NCI-H128 (cell line): ENCODE results near the gene PTCH2.
"Not testable (repeated sequence)": the region's sequence is repeated elsewhere in the genome, so short reads cannot be mapped to it uniquely, and the experiment has no call there.

ENCODE experiments used
- DNase-seq: peaks from one replicate; lab custom pipeline; 2025; ENCODE audit not compliant: unreplicated experiment; lab: John Stamatoyannopoulos, UW

Gene PTCH2

DNA sequence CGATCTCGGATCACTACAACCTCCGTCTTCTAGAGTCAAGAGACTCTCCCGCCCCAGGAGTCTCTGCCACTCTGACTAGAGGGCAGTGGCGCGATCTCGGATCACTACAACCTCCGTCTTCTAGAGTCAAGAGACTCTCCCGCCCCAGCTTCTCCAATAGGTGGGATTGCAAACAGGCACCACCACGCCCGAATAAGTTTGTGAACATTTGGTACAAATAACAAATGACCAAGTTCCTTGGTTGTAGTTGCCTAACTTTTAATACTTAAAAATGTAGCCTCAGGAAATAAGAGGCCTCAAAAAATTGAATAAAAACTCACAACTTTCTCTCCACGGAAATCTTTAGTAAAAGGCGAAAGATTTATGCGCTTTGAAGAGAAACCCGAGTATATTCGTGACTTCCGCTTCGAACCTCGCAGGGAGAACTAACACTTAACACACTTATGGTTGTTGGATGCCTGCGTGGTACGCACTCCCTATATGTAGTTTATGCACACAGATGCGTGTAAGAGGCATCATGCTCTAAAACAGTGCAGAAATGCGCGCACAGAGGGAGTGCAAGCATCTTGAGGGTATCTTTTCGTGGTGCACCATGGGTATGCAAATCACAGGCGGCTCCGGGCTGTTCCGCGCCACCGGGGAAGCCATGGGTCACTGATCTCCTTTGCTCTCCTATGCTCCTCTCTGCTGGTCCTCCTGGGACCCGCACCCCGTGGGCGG, 23.3 kb downstream of the PTCH2 start:
- no peak for DNase-seq

DNA sequence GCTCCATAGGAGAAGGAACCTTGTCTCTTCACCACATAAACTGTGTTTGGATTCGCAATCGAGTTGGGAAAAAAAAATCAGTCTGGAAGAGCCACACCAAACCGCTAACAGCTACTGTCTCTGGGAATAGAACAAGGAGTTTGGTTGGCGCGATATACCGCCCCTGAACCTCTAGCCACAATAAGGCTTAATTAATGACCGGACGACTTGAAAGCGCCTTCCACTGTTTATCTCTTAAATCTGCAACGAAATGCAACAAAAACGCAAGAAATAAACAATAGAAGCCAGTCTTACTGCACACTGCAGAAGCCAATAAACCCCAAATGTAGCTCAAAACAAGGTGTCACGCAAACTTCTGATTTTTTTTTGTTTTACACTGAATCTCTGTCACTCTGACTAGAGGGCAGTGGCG, 23.9 kb downstream of the PTCH2 start:
- no peak for DNase-seq

DNA sequence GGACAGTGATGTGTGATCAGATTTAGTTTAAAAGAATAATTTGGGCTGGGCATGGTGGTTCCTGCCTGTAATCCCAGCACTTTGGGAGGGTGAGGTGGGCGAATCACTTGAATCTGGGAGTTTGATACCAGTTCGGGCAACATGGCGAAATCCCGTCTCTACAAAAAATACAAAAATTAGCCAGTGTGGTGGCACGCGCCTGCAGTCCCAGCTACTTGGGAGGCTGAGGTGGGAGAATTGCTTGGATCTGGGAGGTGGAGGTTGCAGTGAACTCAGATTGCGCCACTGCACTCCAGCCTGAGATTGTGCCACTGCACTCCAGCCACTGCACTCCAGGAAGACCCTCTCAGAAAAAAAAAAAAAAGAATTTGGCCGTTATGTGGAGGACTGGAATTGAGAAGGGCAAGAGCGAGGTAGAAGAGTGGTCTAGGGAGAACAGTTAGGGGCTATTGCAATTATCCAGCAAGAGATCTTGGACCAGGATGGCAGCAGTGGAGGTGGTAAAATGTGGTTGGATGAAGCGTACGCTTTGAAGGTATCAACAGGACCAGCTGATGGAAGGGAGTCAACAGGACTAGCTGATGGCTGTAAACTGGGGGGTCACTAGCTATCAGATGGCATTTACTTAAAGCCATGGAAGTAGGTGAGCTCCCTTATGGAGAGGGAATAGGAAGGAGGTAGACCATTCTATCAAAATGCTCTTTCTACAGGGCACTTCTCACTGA, 25.1 kb downstream of the PTCH2 start:
- no peak for DNase-seq

DNA sequence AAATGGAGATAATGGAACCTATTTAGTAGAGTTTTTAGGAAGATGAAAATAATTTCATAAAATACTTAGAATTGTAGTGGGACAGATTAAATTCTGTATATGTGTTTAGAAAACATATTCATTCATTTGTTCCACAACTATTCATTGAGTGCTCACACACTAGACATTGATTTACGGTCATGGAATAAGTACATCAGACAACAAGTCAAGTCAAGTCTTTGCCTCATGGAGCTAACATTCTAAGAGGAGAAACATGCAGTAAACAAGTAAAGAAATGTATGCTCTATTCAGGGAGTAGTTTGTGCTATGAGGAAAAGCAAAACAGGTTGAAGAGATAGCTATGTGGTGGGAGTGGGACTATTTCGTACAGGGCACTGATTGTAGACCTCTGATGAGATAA, 25.7 kb downstream of the PTCH2 start:
- no peak for DNase-seq

DNA sequence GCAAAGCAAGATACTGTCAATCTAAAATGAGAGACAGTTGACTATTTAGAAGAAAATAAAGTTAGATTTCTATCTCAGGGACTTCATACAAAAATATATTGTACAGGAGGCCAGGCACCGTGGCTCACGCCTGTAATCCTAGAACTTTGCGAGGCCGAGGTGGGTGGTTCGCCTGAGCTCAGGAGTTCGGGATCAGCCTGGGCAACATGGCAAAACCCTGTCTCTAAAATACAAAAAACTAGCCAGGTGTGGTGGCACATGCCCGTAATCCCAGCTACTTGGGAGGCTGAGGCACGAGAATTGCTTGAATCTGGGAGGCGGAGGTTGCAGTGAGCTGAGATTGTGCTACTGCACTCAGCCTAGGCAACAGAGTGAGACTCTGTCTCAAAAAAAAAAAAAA, 27.1 kb downstream of the PTCH2 start:
- not testable (repeated sequence) for DNase-seq

DNA sequence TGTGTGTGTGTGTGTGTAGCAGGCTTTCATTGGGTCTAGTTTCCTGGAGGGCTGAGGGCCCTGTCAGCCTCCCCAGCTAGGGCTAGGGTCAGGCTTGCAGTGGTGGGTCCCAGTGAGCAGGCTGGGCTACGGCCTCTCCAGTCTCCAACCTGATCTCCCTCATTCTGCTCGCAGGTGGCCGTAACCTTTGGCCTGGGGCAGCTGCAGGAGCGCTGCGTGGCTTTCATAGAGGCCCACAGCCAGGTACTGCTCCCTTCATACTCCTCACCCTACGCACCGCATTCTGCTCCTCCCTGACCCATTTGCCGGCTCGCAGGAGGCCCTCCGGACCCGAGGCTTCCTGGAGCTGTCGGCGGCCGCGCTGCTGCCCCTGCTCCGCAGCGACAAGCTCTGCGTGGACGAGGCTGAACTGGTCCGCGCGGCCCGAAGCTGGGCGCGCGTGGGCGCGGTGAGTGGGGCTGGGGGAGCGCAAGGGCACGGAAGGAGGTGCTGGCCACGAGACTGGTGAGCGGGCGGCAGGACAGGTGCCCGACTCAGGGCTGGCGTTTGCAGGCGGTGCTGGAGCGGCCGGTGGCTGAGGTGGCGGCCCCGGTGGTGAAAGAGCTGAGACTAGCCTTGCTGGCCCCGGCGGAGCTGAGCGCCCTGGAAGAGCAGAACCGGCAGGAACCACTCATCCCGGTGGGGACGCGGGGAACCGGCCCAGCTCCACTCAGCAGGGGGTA, 30.1 kb downstream of the PTCH2 start:
- DNase-seq: no peak

DNA sequence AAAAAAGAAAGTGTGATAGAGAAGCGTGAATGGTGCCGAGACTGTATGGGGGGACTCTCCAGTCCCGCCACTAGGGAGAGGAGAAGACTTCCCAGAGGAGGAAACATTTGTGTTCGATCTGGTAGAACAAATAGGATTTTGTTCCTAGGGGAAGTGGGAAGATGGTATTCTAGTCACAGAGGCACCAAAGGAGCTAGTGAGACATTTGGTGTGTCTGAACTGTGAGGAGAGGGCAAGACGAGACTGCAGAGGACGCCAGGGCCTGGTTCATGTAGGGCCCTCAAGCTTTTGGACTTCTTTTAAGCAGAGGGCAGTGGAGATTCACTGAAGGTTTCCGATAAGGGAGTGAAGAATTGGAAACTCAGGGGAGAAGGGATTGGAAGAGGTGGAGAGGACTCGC, 31.8 kb downstream of the PTCH2 start:
- DNase-seq: no peak

DNA sequence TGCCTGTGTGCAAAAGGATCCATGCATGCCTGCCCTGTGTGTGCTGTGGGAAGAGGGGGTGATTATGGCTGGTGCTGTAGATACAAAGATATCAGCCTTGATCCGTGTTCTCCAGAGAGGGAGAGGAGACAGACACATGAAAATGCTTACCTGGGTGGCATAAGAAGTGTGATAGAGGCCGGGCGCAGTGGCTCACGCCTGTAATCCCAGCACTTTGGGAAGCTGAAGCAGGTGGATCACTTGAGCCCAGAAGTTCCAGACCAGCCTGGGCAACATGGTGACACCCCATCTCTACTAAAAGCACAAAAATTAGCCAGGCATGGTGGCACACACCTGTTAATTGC, 32.3 kb downstream of the PTCH2 start:
- not testable (repeated sequence) for DNase-seq

DNA sequence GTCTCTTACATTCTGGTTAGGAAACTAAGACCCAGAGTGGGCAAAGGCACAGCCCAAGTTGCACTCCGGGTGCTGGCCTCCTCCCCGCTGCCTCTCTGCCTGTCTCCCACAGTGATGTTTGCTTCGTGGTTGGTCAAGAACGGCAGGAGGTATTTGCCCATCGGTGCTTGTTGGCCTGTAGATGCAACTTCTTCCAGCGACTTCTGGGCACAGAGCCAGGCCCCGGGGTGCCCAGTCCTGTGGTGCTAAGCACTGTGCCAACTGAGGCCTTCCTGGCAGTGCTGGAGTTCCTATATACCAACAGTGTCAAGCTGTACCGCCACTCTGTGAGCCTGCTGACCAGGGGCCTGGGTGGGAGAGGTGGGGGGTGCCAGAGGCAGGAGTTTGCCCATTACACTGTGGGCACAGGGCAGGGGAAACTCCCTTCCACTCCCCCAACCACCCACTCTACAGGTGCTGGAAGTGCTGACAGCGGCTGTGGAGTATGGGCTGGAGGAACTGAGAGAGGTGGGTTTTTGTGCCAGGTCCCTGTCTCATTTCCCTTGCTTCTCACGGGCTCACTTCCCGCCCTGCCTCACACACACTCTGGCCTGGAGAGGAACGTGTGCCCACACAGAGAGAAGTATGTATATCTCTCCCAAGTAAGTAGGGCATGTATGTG, 32.8 kb downstream of the PTCH2 start:
- DNase-seq: no peak

DNA sequence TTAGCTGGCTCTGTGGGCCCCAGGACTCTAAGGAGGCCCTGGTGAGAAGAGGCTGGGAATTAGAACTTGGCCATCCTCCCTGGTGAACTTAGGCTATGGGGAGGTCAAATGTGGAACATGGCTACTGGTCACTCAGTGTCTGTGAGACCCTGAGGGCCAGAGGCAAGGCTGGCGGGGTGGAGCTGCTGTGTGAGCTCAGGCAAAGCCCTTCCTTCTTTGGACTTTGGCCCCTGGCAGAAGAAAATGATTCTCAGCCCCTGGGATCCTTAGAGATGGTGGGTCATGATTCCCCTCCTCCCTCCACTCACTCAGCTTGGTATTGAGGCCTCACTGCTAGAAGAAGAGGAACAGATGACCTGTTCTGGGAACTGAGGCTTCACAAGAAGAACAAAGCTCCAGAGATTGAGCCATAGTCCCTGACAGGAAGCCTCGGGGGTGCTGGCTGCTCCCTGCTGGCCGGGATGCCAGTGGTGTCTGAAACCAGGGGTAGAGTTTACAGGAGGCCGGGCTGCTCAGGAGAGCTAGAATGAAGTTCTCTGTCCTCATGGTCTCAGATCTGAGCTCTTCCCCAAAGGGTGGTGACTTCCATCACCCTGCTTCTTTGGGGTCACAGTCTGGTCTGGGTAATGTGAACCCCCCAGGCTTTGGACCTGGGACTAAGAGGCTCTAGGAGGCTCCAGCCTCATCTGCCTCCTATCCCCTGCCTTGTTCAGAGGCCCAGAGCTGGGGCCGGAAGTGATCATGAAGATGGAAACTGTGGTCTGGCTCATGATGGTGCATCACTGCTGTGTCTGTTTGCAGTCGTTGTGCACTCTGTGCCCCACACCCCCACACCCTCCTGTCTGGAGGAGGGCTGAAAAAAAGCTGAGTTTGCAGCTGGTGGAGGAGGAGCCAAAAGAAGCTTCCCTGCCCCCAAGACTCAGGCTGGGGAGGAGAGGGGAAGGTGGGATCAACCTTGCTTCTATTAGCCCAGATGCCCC, 33.8 kb downstream of the PTCH2 start:
- no peak for DNase-seq

DNA sequence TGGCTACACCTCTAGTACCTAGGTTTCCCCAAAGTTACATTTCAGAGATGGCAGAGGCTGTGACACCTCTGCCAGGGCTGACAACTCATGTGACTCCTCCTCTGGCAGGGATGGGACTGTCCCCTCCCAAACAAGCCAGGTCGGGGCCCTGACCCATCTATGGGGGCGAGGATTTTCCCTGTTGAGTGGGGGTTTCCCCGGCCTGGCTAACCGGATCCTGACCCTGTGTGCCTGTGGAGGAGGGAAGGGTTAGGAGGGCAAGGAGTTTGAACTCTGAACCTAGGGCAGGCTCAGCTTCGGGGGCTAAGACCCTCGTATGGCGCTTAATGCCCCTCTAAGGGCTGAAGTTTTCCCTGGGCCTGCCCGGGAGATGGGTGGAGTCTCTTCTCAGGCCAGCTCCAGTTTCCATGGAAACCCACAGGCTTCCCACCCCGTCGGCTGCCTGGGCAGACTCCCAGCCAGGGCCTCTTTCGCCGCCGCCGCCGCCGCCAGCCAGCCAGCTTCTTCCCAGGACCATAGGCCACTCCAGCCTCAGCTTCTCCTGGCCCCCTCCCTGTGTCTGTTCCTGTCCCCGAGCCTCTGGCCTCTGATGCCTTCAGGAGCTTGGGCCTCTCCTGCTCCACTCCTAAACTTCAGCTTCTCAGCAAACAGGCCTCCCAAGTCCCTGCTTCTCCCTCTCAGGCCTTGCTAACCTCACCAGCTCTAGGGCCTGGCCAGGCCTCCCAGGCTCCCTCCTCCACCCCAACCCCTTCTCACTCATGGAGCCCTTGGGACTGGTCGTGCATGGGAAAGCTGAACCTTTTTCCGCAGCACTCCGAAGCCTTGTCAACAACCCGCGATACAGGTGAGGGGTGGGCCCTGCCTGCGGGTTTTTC, 34.8 kb downstream of the PTCH2 start, which contains the start of gene BTBD19:
BTBD19 (plus strand) TSS at position 461 of the 875 bp plus-strand sequence; CDS start at position 759, 298 bp downstream.
- DNase-seq: no peak

DNA sequence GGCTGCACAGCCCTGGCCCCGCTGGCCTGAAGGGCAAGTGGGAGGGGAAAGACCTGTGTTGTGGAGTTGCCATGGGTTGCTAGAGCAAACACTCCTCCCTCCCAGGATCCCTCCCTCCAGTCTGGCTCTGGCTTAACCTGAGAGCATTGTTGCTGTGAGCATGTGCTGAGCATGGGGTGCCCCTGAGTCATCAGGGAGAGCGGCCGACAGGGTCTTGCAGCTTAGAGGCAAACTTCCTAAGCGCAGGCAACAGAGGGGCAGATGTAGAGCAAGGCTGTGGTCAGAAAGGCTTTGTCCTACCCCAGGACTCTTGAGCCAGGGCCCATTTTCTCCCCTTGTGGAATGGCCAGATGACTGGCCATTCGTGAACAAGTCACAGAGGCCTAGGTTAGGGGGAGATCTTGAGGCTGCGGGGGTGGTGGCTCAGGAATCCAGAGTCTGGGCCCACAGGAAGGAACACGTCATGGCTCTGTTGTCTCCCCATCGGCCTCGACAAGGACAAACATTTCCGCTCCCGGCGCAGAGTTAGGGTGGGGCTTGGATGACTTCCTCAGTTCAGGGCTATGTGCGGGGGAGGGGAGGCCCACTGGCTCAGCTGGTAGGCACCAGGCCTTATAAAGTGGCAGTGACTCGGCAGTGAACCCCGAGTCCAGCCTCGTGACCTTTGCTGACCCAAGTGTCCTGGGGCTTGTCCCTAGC, 35.5 kb downstream of the PTCH2 start:
- no peak for DNase-seq

DNA sequence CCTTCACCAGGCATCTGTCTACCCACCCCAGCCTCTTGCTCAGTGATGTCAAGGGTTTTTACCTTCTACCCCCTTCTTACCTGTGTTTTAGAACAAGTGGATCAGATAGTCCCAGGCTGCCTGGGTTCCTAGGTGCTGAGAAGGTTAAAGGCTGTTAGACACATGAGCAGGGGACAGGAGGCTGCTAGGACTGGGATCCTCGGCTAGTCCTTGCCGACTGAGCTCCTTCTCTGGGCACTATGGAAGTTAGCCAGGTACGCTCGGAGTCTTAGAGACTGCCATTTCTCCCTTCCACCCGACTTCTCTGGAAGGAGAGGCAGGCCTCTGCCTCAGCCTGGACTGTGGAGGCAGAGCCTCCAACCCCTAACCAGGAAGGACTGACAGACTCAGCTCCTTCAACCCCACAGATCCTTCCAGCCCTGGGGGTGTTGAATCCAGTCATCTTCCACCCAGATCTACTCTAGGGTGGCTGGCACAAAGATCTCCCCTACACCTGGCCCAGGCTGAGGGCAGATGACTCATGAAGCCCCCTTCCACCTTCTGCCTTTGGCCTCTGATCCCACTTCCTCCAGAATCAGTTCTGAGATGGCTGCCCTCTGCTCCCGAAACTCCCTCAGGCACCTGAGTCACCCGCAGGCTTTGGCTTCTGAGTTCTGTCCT, 36.2 kb downstream of the PTCH2 start, which contains the start of gene DYNLT4:
DYNLT4 (minus strand) TSS at position 648 of the 660 bp plus-strand sequence. CDS start 683 bp downstream, outside the sequence.
- DNase-seq: no peak

DNA sequence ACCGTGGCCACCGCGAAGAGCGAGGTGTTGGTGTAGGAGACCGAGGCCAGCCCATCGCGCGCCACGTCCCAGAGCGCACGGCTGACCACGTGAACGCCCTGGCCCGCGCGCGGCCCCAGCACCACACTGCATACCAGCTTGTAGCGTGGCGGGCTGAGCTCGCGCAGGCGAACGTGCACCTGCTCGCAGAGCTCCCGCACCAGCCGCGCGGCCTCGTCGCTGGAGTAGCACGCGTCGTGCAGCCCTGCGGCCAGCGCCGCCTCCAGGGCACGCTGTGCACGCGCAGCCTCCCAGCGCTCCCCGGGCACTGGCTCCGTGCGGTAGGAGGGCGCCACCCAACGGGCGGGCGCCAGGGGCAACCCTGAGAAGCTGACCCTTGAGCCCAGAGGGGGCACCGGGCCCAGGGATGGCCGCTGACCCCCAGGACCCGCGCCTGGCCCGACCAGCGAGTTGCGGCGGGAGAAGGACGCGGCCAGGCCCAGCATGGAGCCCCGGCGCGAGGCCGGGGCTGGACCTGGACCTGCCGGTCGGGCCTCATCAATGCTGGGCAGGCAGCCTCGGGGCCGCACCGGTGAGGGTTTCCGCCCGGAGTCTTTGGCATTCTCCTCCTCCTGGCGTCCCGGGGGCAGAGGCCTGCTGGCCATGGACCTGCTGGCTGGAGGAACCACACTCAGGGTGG, 36.9 kb downstream of the PTCH2 start:
- DNase-seq: no peak

DNA sequence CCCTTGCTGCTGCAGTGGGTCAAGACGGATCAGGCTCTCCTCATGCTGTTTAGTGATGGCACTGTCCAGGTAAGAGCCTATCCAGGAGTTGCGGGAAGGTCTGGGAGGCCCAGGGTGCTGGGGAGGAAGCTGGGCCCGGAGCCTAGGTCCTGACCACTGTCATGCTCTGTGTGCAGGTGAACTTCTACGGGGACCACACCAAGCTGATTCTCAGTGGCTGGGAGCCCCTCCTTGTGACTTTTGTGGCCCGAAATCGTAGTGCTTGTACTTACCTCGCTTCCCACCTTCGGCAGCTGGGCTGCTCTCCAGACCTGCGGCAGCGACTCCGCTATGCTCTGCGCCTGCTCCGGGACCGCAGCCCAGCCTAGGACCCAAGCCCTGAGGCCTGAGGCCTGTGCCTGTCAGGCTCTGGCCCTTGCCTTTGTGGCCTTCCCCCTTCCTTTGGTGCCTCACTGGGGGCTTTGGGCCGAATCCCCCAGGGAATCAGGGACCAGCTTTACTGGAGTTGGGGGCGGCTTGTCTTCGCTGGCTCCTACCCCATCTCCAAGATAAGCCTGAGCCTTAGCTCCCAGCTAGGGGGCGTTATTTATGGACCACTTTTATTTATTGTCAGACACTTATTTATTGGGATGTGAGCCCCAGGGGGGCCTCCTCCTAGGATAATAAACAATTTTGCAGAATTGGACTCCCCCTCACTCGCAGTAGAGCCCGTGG, 37.6 kb downstream of the PTCH2 start:
- DNase-seq: no peak

DNA sequence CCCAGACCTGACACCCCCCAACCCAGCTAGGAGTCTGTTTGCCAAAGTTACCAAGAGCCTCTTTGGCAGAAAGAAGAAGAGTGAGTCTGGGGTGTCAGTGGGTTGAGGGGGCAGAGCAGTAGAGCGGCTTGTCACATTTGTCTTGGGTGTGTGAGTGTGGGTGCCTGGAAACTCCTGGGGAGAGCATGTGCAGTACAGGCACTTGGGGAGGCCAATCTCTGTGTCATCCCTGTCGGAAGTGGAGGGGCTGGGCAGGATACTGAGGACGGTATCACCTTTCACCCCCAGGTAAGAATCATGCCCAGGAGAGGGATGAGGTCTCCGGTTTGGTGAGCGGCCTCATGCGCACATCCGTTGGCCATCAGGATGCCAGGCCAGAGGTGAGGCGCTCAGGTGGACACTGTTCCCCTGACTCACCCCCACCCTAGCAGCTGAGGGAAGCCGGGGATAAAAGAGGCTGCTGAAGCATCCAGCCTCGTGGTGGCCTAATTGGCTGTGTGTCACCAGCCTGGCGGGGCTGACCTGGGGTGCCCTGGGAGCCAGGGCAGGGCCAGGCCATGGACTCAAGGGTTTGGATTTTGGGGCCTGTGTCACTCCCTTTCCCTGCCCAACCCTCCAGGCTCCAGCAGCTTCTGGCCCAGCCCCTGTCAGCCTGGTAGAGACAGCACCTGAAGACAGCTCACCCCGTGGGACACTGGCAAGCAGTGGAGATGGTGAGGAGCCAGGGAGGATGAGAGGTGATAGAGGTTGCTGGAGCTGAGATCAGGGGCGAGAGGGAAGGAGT, 39.5 kb downstream of the PTCH2 start:
- no peak for DNase-seq
